GM12872 (cell line): ENCODE results near the gene SLC22A12.

Experiments
- TF ChIP-seq, protein P1 (sequence below): IDR thresholded peaks from 3 replicates; pipeline ENCODE4 v1.5.1; 2011; ENCODE audit warnings: low read depth, mild to moderate bottlenecking, low read length, moderate library complexity; ENCODE audit not compliant: insufficient read depth

The SLC22A12 gene

GRCh38 chr11:64637334-64638017 lies 46.5 kb downstream of the SLC22A12 start:
- TF ChIP-seq, protein P1, sequence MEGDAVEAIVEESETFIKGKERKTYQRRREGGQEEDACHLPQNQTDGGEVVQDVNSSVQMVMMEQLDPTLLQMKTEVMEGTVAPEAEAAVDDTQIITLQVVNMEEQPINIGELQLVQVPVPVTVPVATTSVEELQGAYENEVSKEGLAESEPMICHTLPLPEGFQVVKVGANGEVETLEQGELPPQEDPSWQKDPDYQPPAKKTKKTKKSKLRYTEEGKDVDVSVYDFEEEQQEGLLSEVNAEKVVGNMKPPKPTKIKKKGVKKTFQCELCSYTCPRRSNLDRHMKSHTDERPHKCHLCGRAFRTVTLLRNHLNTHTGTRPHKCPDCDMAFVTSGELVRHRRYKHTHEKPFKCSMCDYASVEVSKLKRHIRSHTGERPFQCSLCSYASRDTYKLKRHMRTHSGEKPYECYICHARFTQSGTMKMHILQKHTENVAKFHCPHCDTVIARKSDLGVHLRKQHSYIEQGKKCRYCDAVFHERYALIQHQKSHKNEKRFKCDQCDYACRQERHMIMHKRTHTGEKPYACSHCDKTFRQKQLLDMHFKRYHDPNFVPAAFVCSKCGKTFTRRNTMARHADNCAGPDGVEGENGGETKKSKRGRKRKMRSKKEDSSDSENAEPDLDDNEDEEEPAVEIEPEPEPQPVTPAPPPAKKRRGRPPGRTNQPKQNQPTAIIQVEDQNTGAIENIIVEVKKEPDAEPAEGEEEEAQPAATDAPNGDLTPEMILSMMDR, result no peak

DNA sequence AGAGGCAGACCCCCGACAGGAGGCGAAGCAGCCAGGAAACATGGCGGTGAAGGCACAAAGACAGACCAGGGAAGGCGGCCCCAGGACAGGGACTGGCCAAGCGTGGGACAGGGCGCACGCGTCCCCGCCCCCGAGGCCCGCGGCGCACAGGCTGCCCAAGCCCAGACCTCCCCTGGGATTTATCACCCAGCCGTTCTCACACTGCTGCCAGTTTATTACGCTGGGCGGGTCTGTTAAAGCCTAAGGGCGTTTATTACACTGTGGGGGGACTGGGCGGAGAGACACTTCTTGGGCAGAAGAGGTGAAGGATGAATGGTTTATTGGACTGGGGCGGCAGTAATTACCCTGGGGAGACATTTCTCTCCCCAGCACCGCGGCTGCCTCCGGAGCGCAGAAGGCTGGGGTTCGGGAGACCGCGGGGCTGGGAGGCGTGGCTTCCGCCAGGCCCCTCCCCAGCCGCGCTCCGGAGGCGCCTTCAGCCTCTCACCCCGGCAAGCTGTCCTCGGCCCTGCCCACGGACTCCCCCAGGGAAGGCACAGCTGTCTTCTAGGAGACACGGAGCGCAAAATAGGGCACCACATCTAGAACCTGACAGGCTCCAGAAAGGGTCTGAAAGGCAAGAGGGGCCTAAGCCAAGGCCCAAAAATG lies 47.1 kb downstream of the SLC22A12 start:
- TF ChIP-seq, protein P1, result no peak

DNA sequence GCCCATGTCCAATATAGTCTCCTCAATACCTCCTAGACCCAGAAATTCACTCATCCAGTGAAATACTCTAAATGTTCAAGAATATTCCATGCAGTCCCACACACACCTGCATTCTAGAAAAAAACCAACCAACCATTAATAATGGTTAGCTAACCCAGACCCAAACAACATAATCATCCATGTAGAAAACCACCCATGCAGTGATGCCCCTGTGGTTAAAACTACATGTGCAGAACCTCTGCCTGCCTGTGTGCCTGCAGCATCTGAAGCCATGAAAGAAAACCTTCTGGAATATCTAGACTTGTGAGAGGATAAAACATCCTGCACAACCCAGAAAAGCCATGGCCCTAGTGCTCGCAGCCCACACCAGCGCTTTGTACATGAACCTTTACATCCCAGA lies 47.8 kb downstream of the SLC22A12 start:
- TF ChIP-seq, protein P1, result no peak

DNA sequence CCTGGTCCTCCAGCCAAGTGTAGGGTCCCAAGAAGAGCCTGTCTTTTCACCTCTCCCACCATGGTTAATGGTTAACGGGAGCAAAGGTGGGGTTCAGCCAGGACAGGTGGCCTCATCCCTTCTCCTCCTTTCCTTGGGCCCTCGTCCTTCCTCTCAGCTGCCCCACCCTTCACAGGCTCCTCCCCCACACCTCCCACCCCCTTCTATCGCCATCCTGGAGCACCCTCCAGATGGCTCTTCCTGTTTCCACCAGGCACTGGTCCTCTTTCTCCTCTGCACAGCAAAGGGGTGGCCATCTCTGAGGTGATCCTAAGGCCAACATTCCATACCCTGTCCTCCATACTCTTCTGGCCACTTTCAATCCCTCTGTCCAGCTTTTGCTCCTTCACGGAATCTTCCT lies 48.9 kb downstream of the SLC22A12 start:
- TF ChIP-seq, protein P1, result no peak

- TF ChIP-seq, protein P1, result no peak
These were observed 50.8 kb downstream of the SLC22A12 start for GRCh38 chr11:64641596-64642417.

DNA sequence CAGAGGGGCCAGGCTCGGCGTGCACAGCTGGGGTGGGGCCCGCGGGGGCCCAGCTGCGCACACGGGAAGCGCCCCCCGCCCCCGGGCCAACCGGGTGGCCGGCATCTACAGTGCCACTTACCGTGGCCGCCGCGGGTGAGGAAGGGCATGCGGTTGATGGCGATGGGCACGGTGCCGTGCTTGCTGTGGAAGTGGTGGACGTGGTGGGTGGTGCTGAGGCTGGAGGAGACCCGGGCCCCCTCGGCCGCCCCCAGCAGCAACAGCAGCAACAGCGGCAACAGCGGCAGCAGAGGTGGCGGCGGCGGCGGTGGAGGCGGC lies 51.4 kb downstream of the SLC22A12 start:
- TF ChIP-seq, protein P1, result no peak

DNA sequence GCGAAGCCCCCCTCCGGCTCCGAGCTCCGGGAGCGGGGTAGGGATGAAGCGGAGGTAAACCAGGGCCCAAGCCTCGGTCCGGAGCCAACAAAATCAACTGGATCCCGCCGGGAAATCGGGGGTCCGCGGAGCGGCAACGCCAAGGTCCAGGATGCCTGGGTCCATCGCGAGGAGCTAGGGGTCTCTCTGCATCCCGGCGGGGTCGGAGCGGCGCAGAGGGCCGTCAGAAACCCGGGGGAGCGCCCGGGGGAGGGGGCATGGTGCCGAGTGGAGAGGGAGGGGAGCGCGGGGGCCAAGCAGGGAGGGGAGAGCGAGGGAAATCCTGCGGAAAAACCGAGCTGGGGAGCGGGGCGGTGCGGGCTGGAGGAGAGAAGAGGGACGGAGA lies 51.8 kb downstream of the SLC22A12 start:
- TF ChIP-seq, protein P1, result no peak
